Left cardiac atrium (tissue), 4 donors: ENCODE data around the gene AP4S1. TPM values are rescaled to one million over a fixed set of nuclear protein-coding genes. Genes with fewer than 3 reads are reported as not detected.
"Not testable (repeated sequence)": the region's sequence is repeated elsewhere in the genome, so short reads cannot be mapped to it uniquely, and the experiment has no call there.

Source experiments
- ATAC-seq, 2 donors: fragments of 200-7000 bp; cut with Tn5 transposase; one replicate each; pipeline ENCODE4 v1.9.1; 2020; ENCODE audit warnings: mild to moderate bottlenecking in 2 of 2, moderate library complexity in 2 of 2
- DNase-seq: peaks from one replicate; pipeline ENCODE4 v3.0.0-alpha.2; 2020
- intact Hi-C, 2 donors: fragments of 100-400 bp; cut with DNase I; formaldehyde crosslinking; loops; one replicate each; pipeline versions ENCODE4 v1.14.1 to v1.15.1; 2022 to 2023
- total RNA-seq, 2 donors: library from RNA; stranded (reverse); fragmentation: NEBNext Ultra II Directional; extraction: Animal tissue kit (Norgen Biotek cat#: 25700); gene quantifications; one replicate each; pipeline ENCODE4 v1.2.1, GENCODE V29; 2021
- donor health status: DM: no; HTN: yes; CAD: no.
- donor health status: DM: no; HTN: yes; CAD: no; lungs with severe emphysema.
- donor health status: DM: yes; HTN: yes; CAD: no.
- donor health status: Dilated cardiomyopathy.

AP4S1 gene
- total RNA-seq, 2 donors from 2014 or later: 6.3 to 7.5 TPM

- ATAC-seq (peak in 1 of 2 donors; percentile 65), DNase-seq (no peak)
- intact Hi-C loops: no loop called here
These were observed 42.8 kb downstream of the AP4S1 start for GRCh38 chr14:31068235-31068634.

GRCh38 chr14:31069343-31069742, 43.9 kb downstream of the AP4S1 start:
- DNase-seq (no peak), ATAC-seq (no peak)
- intact Hi-C loops: no loop called here

DNA sequence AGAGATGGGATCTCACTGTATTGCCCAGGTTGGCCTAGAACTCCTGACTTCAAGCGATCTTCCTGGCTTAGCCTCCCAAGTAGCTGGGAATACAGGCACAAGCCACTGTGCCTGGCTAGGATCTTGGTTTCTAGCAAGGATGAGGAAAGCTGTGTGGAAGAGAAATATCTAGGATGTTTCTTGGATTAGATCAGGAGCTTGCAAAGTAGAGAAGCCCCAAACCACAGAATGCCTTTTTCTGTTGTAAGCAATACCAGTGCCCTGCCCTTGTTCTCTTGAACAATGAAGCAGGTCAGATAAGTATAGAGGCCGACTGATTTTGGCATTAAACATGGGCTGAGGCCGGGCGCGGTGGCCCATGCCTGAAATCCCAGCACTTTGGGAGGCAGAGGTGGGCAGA, 45.0 kb downstream of the AP4S1 start:
- no peak for ATAC-seq
- intact Hi-C loops: no loop called here
- no peak for DNase-seq

- intact Hi-C loops: no loop called here
- no peak for DNase-seq
These were observed 45.7 kb downstream of the AP4S1 start for GRCh38 chr14:31071151-31071550.

GRCh38 chr14:31075144-31075543, 49.7 kb downstream of the AP4S1 start:
- DNase-seq: no peak
- intact Hi-C loops: no loop called here
- ATAC-seq: no peak

More at GRCh38 chr14:31071151-31071550, 45.7 kb downstream of the AP4S1 start:
- ATAC-seq: no peak

- intact Hi-C loops: no loop called here
- DNase-seq (no peak), ATAC-seq (no peak)
These were observed 53.3 kb downstream of the AP4S1 start for GRCh38 chr14:31078766-31079165.

DNA sequence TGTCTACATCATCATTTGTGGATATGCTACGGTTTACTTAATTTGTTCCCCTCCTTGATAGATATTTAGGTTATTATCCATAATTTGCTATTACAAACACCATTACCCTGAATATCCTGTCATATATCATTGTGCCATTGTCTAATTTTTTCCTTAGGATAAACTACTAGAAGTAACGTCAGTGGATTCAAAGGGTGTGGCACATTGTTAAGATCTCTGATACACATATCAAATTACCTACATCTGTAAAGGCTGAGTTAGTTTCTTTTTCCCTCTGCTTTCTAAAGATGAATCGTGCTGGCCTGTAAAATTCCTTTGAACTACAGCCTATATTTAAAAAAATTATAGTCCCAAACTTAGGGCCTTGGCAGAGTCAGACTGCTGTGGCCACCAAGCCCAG, 54.6 kb downstream of the AP4S1 start:
- DNase-seq (no peak), ATAC-seq (no peak)
- intact Hi-C loops: loop anchor here in 1 of 2 donors (5.0 kb wide), 1 partner anchor 98 kb away; no protein-coding TSS in a partner anchor

DNA sequence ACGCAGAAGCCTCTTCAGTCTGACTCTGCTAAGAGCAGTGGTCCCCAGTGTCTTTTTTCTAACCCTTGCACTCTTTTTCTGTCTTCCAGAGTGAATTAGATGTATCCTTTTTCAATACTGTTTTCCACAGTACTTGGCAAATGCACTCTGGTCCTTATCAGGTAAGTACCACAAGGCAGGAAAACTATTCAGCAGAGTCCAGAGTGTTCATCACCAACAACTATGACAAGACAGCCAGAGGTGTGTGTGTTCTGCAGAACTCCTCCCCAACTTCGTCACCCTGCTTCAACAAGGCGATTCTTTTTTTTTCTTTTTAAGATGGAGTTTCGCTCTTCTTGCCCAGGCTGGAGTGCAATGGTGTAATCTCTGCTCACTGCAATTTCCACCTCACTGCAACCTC, 55.0 kb downstream of the AP4S1 start:
- intact Hi-C loops: loop anchor here in 1 of 2 donors (5.0 kb wide), 1 partner anchor 98 kb away; no protein-coding TSS in a partner anchor
- DNase-seq (no peak), ATAC-seq (no peak)

GRCh38 chr14:31083781-31084180, 58.3 kb downstream of the AP4S1 start:
- intact Hi-C loops: loop anchor here (2.0 to 5.0 kb wide), 2 partner anchors 101 to 103 kb away; no protein-coding TSS in a partner anchor
- DNase-seq (no peak), ATAC-seq (no peak)

- ATAC-seq (no peak), DNase-seq (no peak)
- intact Hi-C loops: loop anchor here in 1 of 2 donors (5.0 kb wide), 1 partner anchor 102 kb away; no protein-coding TSS in a partner anchor
These were observed 58.9 kb downstream of the AP4S1 start for GRCh38 chr14:31084385-31084784.

DNA sequence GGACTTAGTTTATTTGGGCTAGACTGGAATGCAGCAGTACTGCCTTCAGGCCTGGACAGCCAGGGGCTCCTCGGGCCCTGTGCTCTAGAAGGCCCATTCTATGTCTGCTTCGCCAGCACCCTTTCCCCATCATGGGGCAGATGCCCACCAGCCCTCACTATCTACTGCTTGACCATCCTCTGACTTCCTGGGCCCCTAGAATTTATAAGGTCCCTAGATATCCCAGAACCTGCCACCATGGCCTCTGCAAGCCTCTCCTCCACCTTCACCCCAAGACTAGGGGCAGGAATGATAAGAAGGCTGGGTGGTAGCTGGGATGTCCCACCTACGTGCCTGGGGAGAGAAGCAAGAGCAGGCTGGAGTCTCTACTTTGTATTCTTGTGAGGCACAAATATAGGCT, 59.6 kb downstream of the AP4S1 start:
- intact Hi-C loops: no loop called here
- ATAC-seq (no peak), DNase-seq (no peak)

DNA sequence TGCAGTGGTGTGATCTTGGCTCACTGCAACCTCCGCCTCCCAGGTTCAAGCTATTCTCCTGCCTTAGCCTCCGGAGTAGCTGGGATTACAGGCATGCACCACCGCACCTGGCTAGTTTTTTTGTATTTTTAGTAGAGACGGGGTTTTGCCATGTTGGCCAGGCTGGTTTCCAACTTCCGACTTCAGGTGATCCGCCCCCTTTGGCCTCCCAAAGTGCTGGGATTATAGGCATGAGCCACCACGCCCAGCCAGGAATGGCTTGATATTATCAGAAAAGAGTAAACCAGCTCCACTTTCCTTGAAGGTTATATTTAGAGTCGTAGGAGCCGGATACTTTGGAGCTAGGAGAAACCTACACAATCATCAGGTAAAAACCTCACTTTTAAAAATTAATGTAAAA, 61.0 kb downstream of the AP4S1 start:
- intact Hi-C loops, DNase-seq, ATAC-seq: not testable (repeated sequence)

- DNase-seq (no peak), ATAC-seq (peak; percentile 82 to 90)
- intact Hi-C loops: no loop called here
These were observed 65.7 kb downstream of the AP4S1 start for GRCh38 chr14:31090883-31091764.

DNA sequence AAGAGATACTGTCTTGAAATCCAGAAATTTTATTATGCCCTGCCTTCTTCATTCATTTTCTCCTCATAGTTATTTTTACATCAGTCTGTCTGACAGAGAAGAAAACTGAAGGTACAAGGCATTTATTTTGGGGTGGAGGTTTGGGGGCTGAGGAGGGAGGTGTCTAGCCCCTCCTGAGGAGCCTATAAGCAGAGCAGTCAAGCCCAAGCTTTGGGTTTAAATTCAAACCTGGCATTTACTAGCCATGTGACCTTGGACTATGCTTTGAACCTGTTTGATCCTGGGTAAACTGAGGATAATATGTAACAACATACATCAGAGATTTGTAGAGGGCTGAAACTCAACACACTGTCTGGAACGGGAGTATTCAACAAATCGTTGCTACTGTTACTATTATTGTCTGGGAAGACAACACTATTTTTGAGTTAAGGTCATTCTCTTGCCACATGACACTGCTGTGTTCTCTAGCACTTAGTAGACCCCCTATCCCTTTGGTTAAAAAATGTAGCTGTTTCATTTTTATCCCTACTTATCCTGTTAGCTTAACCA, 66.8 kb downstream of the AP4S1 start:
- intact Hi-C loops: no loop called here
- ATAC-seq: no peak
- no peak for DNase-seq

- DNase-seq, ATAC-seq, intact Hi-C loops: not testable (repeated sequence)
These were observed 68.7 kb downstream of the AP4S1 start for GRCh38 chr14:31093884-31094839.

DNA sequence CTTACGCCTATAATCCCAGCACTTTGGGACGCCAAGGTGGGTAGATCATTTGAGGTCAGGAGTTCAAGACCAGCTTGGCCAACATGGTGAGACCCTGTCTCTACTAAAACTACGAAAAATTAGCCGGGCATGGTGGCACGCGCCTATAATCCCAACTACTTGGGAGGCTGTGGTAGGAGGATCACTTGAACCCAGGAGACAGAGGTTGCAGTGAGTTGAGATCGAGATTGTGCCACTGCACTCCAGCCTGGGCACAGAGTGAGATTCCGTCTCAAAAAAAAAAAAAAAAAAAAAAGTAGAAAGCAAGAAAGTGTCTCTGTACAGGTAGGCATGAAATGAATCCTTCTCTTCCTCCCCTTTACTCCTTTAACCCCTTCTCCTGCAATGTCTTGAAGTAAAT, 70.4 kb downstream of the AP4S1 start:
- ATAC-seq, intact Hi-C loops, DNase-seq: not testable (repeated sequence)

- ATAC-seq (peak in 1 of 2 donors; percentile 19), DNase-seq (no peak)
- intact Hi-C loops: no loop called here
These were observed 70.8 kb downstream of the AP4S1 start for GRCh38 chr14:31096255-31096654.

- intact Hi-C loops: no loop called here
- DNase-seq (no peak), ATAC-seq (no peak)
These were observed 71.6 kb downstream of the AP4S1 start for GRCh38 chr14:31097081-31097480.

DNA sequence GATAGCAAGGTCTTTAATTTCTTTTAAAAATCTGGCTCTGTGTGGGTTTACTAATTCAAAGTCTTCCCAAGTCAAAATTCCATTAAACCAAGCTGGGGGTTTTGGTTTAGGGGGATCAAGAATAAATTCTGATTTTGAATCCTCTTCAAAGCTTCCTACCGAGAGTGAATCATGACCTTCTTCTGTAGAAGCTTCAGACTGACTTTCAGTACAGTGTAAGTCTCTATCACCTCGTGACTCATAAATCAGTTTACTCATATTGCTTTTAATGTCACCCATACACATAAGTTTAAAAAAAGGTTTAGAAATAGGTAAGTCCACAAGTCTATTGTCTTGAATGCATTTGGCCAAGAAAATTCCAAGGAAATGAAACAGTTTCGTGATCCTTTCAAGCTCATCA, 81.3 kb downstream of the AP4S1 start:
- ATAC-seq: no peak
- intact Hi-C loops: loop anchor here in 1 of 2 donors (5.0 kb wide), 1 partner anchor 36 kb away; no protein-coding TSS in a partner anchor
- no peak for DNase-seq
